NCI-H2227 (cell line): ENCODE measurements around the gene PIGQ.

Experiments
- DNase-seq: peaks from one replicate; lab custom pipeline; 2025; ENCODE audit not compliant: unreplicated experiment; lab: John Stamatoyannopoulos, UW

PIGQ gene

DNA sequence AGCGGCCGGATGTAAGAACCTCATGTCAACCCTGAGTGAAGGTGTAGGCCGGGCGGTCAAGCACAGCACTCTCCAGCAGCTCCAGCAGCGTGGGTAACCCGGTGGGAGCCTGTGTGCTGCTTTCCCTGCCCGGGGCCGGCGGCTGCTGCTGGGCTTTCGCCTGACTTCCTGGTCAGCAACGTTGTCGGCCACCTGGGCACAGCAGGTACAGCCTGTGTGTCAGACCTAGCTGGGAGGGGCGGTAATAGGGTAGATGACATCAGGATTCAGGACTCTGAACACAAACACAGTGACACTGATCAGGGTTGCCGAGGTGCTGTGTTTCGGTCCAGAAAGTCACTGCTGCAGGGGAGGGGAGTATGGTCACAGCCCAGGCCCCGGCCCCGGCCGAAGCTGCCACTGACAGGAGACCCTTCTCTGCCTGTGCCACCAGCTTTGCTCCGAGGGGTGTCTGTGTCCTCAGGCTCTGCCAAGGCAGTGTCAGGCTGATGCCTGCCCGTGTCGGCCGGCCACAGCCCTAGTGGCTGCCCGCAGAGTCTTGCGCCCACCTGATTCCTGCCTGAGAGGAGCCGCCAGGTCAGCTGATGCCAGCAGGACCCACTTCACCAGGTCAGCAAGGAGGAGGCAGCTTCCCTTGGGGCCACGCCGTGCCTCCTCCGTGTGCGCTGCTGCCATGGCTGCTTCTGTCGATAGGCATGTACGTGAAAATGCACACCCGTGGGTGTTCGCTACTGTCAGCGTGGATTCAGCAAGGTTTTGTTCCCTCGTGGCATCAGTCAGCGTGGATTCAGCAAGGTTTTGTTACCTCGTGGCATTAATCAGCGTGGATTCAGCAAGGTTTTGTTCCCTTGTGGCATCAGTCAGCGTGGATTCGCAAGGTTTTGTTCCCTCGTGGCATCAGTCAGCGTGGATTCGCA, 29.3 kb downstream of the PIGQ start:
- DNase-seq = no peak

DNA sequence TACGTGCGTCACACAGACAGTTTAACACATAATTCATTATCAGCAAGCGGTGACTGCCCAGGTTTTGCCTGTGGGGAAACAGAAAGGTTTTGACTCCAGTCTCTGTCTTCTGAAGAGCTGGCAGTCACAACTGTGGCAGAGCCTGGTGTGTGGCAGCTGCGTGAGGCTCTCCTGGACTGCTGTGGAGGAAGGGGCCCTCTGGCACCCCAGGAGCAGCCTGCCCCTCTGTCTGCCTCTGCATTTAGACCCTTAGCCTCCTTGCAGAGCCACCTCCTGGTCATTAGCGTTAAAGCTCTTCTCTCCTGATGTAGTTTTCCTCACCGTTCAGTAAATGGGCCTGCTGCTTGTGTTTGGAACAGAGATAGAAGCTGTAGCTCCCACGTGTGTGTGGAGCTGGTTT, 31.0 kb downstream of the PIGQ start:
- DNase-seq = no peak

DNA sequence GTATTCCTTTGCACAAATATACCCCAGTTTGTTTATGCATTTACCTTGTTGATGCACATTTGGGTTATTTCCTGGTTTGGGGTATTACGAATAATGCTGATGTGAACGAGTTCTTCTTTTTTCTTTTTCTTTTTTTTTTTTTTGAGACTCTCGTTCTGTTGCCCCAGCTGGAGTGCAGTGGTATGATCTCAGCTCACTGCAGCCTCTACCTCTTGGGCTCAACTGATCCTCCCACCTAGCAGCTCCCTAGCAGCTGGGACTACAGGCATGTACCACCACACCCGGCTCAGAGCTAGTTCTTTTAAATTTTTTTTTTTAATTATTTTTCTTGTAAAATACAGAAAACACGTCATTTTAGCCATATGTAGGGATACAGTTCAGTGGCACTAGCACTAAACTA, 34.2 kb downstream of the PIGQ start:
- no peak for DNase-seq

DNA sequence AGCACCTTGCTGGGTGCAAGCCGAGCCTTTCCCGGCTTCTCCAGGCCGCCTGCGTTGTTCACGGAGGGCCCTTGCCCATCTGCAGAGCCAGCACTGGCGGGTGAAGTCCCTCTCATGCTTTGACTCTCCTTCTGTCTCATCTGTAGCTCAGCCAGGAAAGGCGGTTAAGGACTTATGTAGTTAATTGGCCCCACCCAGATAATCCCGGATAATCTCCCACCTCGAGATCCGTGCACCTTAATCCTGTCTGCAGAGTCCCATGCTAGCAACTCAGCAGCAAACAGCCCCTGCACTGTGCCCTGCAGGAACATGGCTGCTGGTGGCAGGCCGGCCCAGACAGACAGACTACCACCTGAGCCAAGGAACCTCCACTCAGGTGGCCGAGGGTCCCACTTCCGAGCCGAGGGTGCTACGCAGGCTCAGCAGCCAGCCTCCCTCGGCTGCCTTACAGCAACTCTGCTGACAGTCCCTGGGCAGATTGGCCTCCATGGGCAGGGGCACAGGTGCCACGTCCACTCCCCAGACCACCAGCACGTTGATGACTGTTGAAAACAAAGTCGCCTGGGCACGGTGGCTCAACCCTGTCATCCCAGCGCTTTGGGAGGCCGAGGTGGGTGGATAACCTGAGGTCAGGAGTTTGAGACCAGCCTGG, 37.0 kb downstream of the PIGQ start:
- DNase-seq = no peak

DNA sequence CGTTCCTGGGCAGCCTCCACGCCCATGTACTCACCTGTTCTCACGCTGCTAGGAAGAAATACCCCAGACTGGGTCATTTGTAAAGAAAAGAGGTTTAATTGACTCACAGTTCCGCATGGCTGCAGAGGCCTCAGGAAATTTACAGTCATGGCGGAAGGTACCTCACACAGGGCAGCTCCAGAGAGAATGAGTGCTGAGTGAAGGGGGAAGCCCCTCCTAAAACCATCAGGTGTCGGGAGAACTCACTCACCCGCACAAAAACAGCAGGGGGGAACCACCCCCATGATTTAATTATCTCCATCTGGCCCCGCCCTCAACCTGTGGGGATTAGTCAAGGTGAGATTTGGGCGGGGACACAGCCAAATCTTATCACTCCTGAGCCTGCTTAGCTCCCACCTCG, 38.3 kb downstream of the PIGQ start:
- DNase-seq = no peak

DNA sequence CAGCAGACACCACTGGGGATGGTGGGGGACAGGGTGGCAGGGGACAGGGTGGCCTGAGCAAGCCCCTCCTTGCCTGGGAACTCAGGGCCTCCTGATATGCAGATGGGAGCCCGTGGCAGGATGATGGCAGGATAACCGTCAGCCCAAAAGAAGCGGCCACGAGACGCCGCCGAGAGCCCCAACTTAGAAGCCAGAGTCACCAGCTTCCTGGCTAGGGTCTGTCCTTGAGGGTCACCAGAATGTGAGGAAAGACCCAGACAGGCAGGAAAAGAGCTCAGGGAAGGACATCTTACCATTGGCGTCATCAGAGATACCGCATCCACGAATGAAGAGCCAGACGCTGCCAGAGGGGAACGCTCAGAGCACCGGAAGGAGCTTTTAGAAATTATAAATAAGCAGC, 39.5 kb downstream of the PIGQ start:
- DNase-seq = no peak

DNA sequence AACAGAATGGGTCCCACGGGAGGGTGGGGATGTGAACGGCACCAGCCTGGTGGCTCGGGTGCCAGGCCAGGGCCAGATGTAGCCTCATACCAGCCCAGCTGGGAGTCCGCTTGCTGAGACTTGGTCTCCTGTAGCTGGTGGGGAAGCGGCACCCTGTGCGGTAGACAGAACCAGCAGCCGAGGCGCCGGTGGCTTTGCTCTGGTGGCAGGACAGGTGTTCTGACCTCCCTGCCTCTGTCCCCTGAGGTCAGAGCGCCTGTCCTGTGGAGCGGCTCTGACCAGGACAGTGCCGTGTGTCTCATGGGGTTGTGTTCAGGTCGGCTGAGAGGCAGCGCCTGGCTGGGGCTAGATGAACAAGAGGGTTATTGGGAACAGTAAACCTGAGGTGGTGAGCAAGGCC, 40.2 kb downstream of the PIGQ start:
- DNase-seq = no peak

DNA sequence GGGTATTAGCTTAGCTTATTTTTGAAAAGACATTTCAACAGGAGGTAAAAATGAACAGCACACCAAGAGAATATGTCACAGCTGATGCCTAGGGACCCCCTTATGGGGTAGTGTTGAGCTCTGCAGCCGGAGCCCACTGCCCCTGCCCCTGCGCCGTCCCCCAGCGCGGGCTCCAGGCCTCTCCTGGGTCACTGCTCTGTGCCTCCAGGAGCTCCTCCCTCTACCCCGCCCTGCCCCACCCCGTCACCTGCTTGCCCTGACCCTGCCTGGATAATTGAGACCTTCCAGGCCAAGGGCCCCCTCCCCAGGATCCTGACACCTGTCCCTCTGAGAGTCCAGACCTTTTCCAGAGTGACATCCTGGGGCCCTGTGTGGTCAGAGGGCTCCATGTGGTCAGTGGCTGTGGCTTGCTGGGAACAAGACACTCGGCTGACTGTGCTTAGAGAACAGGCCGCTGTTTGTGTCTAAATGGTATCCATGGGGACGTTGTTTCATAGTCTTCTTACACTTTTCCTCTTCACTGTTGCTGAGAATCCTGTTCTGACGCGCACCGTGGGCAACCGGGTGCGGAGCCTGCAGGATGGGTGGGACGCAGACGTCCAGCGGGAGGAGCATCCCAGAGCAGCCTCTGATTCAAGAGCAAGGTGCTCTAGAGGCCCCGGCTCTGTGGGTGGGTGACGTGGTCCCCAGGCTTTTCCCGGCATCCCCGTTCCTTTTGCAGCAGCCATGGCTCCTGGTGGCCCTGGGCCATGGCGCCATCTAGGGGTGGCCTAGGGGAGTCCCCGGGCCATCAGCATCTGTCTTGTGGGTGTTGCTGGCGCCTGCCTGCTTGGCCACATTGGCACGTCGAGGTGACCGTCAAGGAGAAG, 41.0 kb downstream of the PIGQ start:
- no peak for DNase-seq

DNA sequence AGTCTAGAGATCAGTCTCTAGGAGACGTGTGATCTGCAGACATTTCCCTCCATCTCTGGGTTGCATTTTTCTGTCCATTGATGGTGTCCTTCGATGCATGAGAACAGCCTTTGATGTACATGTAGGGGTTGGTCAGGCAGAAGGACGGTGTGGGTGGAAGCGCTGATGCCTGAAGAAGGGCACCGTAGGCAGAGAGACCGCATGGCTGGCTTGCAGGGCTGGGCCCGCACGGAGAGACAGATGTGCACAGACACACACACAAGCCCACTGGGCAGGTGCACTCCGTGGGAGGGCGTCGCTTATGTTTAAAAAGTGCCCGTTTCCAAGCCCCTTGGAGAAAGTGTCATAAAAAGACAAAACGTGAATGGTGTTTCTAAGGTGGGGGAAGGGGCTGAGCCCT, 45.4 kb downstream of the PIGQ start:
- no peak for DNase-seq

DNA sequence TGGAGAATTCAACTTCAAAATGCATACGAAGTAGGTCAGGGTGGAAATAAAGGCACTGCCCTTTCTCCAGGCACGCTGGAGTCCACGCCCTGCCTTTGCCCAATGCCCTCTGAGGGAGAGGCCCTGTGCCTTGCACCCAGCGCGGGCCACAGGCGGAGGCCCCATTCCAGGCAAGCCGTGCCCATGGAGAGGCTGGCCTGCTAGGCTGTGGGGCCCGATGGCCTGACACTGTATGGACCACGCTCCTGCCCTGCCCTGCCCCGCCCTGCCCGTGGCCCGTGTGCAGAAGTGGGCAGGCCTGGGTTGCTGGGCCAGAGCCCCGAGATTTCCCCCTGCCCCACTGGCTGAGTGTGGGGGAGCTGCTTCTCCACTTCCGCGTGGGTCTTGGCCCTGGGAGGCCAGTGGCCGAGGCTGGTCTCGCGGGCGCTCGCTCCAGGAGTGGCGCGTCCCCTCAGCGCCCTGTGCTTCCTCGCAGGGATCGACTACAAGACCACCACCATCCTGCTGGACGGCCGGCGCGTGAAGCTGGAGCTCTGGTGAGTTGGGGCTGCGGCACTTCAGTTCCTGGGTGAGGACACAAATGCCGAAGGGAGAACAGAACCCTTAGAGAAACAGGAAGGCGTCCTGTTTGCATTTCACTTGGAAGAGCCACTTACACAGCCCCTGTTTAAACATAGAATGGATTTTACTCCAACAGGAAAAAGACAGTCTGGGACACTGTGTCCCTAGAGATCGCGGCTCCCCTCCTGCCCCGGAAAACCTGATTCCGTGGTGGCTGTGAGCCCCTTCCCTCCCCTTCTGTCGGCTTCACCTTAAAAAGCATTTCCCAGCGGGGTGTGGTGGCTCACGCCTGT, 47.2 kb downstream of the PIGQ start:
- DNase-seq = no peak

DNA sequence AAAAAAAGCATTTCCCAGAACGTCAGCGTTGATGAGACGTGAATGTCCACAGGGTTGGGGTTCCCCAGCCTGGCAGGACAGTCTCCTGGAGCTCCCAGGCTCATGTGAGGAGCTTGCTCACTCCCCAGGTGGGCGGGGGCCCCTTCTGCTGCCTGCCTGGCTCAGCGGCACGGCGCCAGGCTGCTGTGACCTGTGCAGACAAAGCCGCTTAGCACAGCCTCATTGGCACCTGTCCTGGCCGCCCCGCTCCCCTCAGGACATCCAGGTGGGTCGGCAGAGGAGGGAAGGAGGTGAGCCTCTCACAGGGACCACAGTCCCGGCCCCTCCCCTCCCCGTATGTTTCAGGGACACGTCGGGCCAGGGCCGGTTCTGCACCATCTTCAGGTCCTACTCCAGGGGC, 48.1 kb downstream of the PIGQ start:
- no peak for DNase-seq

DNA sequence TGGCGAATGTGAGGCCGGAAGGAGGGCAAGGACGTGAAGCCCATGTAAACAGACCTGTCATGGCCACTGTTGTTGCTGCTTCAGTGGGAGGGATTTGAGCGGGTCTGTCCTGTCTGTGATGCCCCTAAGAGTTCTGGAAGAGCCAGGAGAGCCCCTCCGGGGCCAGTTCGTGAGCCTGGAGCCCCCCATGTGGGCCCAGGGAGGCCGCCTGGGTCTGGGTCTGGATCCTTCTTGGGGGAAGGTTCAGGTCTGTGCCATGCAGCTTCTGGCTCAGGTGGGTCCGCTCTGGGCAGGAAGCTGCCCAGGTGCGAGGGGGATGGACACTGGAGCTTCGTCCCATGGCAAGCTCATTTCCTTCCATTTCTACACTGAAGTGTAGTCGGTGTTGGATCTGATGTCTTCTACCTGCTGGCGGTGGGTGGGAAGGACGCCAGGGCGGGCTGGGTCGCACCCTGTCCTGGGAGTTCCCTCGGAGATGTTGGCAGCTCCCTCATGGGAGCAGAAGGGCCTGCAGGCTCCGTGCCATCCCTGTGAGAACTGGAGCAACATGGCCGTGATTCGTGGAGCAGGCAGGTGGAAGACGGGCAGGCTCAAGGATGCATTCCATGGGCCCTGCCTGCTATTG, 49.8 kb downstream of the PIGQ start:
- DNase-seq = no peak

DNA sequence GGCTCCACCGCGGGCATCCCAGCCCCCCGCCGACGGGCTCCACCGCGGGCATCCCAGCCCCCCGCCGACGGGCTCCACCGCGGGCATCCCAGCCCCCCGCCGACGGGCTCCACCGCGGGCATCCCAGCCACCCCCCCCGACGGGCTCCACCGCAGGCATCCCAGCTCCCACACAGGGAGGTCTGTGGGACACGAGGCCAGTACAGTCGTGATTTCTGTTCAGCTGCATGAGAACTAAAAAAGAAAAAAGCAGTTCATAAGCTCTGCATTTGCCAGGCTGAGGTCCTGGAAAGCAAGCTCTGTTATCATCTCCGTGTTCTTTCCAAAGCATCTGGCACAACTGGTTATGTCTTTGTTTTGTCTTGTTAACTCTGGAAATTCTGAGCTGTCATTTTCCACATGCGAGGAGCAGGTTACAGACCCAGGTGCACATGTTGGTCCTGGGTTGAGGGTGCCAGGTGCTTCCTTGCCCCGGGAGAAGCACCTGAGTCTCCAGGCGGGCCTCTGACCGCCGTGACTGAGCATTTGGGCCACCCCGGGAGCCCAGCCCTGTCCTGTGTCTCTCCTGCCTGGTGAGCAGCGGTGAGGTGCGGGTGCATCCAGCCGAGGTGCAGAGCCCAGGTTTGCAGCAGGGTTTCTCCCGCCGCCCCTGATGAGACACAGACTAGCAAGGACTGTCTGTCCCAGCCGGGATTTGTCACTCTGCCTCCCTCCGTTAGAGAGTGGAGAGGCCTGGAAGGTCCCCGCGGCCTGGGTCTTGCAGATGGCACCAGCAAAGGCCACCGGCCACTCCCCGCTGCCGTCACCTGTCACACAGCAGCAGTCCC, 51.1 kb downstream of the PIGQ start:
- no peak for DNase-seq

DNA sequence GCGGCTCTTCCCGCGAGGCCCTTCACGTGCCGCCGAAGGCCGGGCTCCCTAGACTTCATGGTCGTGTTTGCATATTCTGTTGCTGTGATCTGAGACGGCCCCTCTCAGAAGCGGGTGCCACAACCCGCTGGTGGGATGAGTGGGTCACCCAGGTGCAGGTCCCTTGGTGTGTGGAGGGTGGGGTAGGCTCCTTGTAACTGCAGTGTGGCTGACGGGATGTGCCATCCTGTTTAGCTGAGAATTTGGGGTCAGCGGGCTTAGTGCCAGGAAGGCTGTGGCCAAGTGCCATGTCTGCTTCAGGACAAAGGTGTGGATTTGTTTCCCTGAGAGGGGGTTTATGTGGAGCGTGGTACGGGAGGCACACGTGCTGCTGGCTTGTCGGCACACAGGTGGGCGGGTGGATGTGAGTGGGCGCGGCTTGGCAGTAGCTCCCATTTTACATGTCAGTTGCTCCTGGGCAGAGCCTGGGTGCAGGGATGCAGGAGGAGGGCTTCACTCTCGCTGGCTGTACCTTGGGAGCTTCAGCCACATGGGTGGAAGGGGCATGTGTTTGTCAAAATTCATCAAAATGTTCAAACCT, 51.8 kb downstream of the PIGQ start:
- no peak for DNase-seq

DNA sequence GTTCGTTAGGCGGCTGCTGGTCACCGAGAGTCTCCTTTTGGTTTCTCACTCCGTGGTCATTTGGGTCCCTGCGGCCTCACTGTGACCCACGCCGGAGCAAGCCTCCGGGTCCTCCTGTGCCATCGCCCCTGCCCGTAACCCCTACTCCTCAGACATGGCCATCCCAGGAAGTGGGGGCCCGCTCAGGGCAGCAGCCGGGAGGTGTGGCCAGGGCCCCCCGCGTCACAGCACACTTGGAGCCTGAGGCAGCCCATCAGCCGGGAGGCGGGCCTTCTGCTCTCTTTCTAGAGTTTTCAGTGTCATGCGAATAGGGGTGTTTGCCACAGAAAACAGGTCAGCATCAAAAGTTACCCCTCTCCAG, 53.1 kb downstream of the PIGQ start:
- DNase-seq = no peak

DNA sequence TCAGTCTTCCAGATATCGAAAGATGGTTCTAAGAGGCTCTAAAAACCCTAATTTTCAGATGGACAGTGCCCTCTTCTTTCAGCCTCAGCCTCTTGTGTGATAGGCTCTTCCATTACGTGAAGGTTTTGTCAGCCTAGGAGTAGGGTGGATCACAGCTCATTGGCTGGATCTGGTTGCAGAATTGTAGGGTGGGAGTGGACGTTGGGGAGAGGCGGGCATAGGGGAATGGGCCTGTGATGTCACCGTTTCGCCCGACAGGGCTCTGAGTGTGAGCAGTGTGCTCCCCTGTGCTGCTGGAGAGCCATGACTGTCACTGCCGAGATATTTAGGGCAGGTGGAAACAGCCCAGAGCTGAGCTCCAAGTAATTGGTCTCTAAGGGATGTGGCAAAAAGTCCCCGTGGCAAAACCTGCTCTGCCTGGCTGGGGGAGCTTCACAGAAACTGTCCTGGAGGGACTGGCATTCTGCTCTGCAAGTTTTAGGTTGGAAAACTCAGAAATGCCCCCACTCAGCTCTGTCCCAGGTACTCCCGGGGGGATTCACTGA, 54.8 kb downstream of the PIGQ start:
- no peak for DNase-seq

DNA sequence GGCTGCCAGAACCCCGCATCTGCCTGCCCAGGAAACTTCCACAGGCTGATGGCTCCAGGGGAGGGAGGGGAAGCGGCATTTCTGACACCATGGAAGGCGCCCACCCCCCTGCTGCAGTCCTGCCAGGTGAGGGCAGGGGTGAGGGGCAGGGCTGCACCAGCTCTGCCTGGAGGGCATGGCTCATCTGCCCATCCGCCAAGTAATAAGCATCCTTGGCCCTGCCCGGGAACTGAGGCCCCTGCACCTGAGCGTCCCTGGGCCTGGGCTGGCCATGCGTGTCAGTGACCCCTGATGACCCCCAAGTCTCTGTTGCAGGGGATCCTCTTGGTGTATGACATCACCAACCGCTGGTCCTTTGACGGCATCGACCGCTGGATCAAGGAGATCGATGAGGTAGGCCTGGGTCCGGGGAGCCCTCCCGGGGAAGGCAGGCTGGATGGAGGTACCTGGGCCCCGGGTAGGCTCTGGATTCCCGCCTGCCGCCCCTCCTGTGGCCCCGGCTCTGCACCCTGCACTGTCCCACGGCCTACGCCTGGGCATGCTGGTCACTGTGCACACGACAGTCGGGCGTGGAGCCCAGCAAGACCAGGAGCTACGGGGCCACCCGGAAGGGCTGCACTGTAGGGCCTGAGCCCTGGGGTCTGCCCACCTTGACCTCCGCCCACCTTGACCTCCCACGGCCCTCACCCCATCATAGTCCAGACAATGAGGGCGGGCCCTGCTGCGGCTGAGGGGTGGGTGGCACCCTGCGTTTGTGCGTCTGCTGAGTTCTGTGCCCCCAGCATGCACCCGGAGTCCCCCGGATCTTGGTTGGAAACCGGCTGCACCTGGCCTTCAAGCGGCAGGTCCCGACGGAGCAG, 55.6 kb downstream of the PIGQ start:
- no peak for DNase-seq
